Measurements from ENCODE around the gene XIRP1.

DNA sequence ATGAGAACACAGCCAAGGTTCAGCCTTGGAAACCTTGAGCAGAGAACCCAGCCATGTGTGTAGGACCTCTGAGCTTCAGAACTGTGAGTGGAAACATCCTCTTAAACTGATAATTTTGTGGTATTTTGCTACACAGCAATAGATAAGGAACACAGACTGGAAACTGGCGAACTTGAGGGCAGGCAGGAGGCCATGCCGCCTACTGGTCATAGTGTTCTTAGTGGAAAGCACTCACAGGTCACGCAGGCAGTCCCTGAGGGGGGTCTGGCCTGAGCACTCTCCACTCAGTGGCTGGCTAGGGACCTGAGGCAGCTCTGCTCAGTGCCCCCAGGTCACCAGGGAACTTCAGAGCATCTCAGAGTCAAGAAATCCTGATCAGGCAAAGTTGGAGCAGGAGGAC, 9.7 kb upstream of the XIRP1 start:
- TF ChIP-seq, protein P1, sequence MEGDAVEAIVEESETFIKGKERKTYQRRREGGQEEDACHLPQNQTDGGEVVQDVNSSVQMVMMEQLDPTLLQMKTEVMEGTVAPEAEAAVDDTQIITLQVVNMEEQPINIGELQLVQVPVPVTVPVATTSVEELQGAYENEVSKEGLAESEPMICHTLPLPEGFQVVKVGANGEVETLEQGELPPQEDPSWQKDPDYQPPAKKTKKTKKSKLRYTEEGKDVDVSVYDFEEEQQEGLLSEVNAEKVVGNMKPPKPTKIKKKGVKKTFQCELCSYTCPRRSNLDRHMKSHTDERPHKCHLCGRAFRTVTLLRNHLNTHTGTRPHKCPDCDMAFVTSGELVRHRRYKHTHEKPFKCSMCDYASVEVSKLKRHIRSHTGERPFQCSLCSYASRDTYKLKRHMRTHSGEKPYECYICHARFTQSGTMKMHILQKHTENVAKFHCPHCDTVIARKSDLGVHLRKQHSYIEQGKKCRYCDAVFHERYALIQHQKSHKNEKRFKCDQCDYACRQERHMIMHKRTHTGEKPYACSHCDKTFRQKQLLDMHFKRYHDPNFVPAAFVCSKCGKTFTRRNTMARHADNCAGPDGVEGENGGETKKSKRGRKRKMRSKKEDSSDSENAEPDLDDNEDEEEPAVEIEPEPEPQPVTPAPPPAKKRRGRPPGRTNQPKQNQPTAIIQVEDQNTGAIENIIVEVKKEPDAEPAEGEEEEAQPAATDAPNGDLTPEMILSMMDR (IDR thresholded peaks at IDR 0.05) = no peak
- no peak for TF ChIP-seq EZH2 (IDR thresholded peaks at IDR 0.05; ENCODE audit: borderline replicate concordance, insufficient read depth, low read depth, low read length, poor library complexity, severe bottlenecking)
